ENCODE data around the gene TDRD10.
"Not testable (repeated sequence)": the region's sequence is repeated elsewhere in the genome, so short reads cannot be mapped to it uniquely, and the experiment has no call there.

Gene TDRD10

GRCh38 chr1:154479764-154480421 lies 22.1 kb upstream of the TDRD10 start:
- DNase-seq = peak; percentile 67

- no peak for DNase-seq
These were observed 21.0 kb upstream of the TDRD10 start for GRCh38 chr1:154481053-154481452.

- no peak for DNase-seq
These were observed 17.8 kb upstream of the TDRD10 start for GRCh38 chr1:154483941-154484803.

- DNase-seq = no peak
These were observed 16.9 kb upstream of the TDRD10 start for GRCh38 chr1:154485106-154485505.

GRCh38 chr1:154485910-154486496 lies 16.0 kb upstream of the TDRD10 start:
- no peak for DNase-seq

- DNase-seq = not testable (repeated sequence)
These were observed 15.3 kb upstream of the TDRD10 start for GRCh38 chr1:154486756-154487155.

- DNase-seq = no peak
These were observed 13.1 kb upstream of the TDRD10 start for GRCh38 chr1:154488922-154489321.

- DNase-seq = no peak
These were observed 12.2 kb upstream of the TDRD10 start for GRCh38 chr1:154489695-154490274.

- DNase-seq = no peak
These were observed 11.7 kb upstream of the TDRD10 start for GRCh38 chr1:154490317-154490716.

- no peak for DNase-seq
These were observed 9.9 kb upstream of the TDRD10 start for GRCh38 chr1:154492115-154492514.

GRCh38 chr1:154493276-154493675 lies 8.7 kb upstream of the TDRD10 start:
- no peak for DNase-seq

GRCh38 chr1:154495496-154496273 lies 6.3 kb upstream of the TDRD10 start:
- DNase-seq = no peak

- no peak for DNase-seq
These were observed 5.6 kb upstream of the TDRD10 start for GRCh38 chr1:154496383-154496782.

GRCh38 chr1:154497026-154497806 lies 4.8 kb upstream of the TDRD10 start:
- peak; percentile 7 for DNase-seq

- peak; percentile 12 for DNase-seq
These were observed 2.6 kb upstream of the TDRD10 start for GRCh38 chr1:154499446-154499845.

- no peak for DNase-seq
These were observed 1.5 kb upstream of the TDRD10 start for GRCh38 chr1:154500533-154500932.

GRCh38 chr1:154501423-154502065 lies 475 bp upstream of the TDRD10 start:
- no peak for DNase-seq

GRCh38 chr1:154502744-154503115 lies 711 bp downstream of the TDRD10 start:
- DNase-seq = peak; percentile 11

GRCh38 chr1:154503898-154504297 lies 1.9 kb downstream of the TDRD10 start:
- DNase-seq = no peak

- DNase-seq = no peak
These were observed 10.7 kb downstream of the TDRD10 start for GRCh38 chr1:154512760-154513159.

- DNase-seq = no peak
These were observed 12.1 kb downstream of the TDRD10 start for GRCh38 chr1:154514066-154514553.

All from activated CD4-positive, alpha-beta T cell treated with anti-CD3 and anti-CD28 coated beads for 48 hours (primary cell).